B cell (primary cell): ENCODE measurements around the gene SDK2. TPM values are rescaled to one million over a fixed set of nuclear protein-coding genes. Genes with fewer than 3 reads are reported as not detected.

Source experiments
- ATAC-seq: fragments of 200-7000 bp; cut with Tn5 transposase; one replicate; pipeline ENCODE4 v1.10.0; 2021; ENCODE audit warnings: low read depth, mild to moderate bottlenecking, moderate number of reproducible peaks, moderate library complexity
- CTCF ChIA-PET: fragments of 350-600 bp; sonication (Branson Sonifier 250); formaldehyde crosslinking; loops from one replicate; lab custom pipeline; 2021; ENCODE audit warnings: antibody characterized with exemption, inconsistent platforms; lab: Charles Lee
- POLR2A ChIA-PET: fragments of 350-600 bp; sonication (Branson Sonifier 250); formaldehyde crosslinking; loops from one replicate; lab custom pipeline; 2021; ENCODE audit warnings: antibody characterized with exemption; lab: Charles Lee
- DNase-seq: peaks from one replicate; pipeline ENCODE4 v3.0.0; 2013
- H2AFZ ChIP-seq: 2 replicates; pipeline ENCODE4 v1.6.1; 2012; ENCODE audit warnings: mild to moderate bottlenecking, low read depth, low read length; ENCODE audit not compliant: insufficient read depth, poor library complexity, severe bottlenecking
- H3K27ac ChIP-seq, 2 donors: 1 replicate in 1 of 2; 2 replicates in 1 of 2; pipeline ENCODE4 v1.5.1; 2012 to 2013; ENCODE audit warnings: low read length in 2 of 2, mild to moderate bottlenecking in 2 of 2, moderate library complexity in 1 of 2
- H3K27me3 ChIP-seq, 4 experiments: fragments of 200-600 bp in 1 of 4; sonication (generic) in 1 of 4; replicated peaks in 1 of 4; 1 replicate in 2 of 4; 2 replicates in 2 of 4; pipeline versions ENCODE4 v1.6.1 to v1.7.0; 2013 to 2016; ENCODE audit warnings: low read length in 3 of 4, mild to moderate bottlenecking in 2 of 4, mixed read lengths in 1 of 4, moderate library complexity in 1 of 4; ENCODE audit not compliant: insufficient read depth in 4 of 4, control insufficient read depth in 3 of 4; ENCODE audit errors: control extremely low read depth in 1 of 4
- H3K36me3 ChIP-seq, 2 experiments: replicated peaks in 1 of 2; 1 replicate in 1 of 2; 2 replicates in 1 of 2; pipeline versions ENCODE4 v1.6.1 to v1.7.1; 2013; ENCODE audit warnings: low read length in 1 of 2; ENCODE audit not compliant: insufficient read depth in 2 of 2, control insufficient read depth in 1 of 2; ENCODE audit errors: control extremely low read depth in 1 of 2, extremely low read depth in 1 of 2
- H3K4me1 ChIP-seq, 2 donors: fragments of 200-600 bp in 1 of 2; sonication (generic) in 1 of 2; 1 replicate in 1 of 2; 2 replicates in 1 of 2; pipeline versions ENCODE4 v1.5.1 to v1.6.1; 2013 to 2017; ENCODE audit warnings: low read length in 2 of 2; ENCODE audit not compliant: control insufficient read depth in 2 of 2, insufficient read depth in 2 of 2
- H3K4me2 ChIP-seq: replicated peaks from 2 replicates; pipeline ENCODE3; 2012; ENCODE audit warnings: mild to moderate bottlenecking, low read depth, low read length; ENCODE audit not compliant: poor library complexity, severe bottlenecking
- H3K4me3 ChIP-seq, 5 experiments: fragments of 200-600 bp in 1 of 5; sonication (generic) in 1 of 5; 1 replicate in 3 of 5; 2 replicates in 2 of 5; pipeline versions ENCODE4 v1.5.1 to v1.7.0; 2011 to 2016; ENCODE audit warnings: low read length in 4 of 5, mild to moderate bottlenecking in 4 of 5, low read depth in 2 of 5, control low read depth in 1 of 5, moderate library complexity in 1 of 5; ENCODE audit not compliant: insufficient read depth in 1 of 5; ENCODE audit errors: control extremely low read depth in 1 of 5, extremely low read depth in 1 of 5
- H3K79me2 ChIP-seq: fragments of 200-600 bp; sonication (generic); one replicate; pipeline ENCODE4 v1.6.0; 2016; ENCODE audit warnings: low read length; ENCODE audit not compliant: control insufficient read depth, insufficient read depth
- H3K9ac ChIP-seq: fragments of 200-600 bp; sonication (generic); 2 replicates; pipeline ENCODE4 v1.6.1; 2017; ENCODE audit warnings: mild to moderate bottlenecking, low read length, moderate library complexity
- H3K9me3 ChIP-seq, 3 donors: one replicate each; pipeline versions ENCODE4 v1.6.1 to v1.7.1; 2013; ENCODE audit warnings: low read length in 2 of 3; ENCODE audit not compliant: control insufficient read depth in 2 of 3, insufficient read depth in 1 of 3; ENCODE audit errors: control extremely low read depth in 1 of 3
- H4K20me1 ChIP-seq: 2 replicates; pipeline ENCODE4 v1.6.0; 2012; ENCODE audit warnings: mild to moderate bottlenecking, low read length; ENCODE audit not compliant: insufficient read depth, control insufficient read depth, poor library complexity, severe bottlenecking
- H3K27ac Mint-ChIP-seq: one replicate; pipeline ENCODE4 v1.8.0; 2021; ENCODE audit warnings: mixed read lengths
- H3K27me3 Mint-ChIP-seq: one replicate; pipeline ENCODE4 v1.8.0; 2021; ENCODE audit warnings: mixed read lengths
- H3K4me1 Mint-ChIP-seq: one replicate; pipeline ENCODE4 v1.8.0; 2021; ENCODE audit warnings: mixed read lengths
- H3K4me3 Mint-ChIP-seq: one replicate; pipeline ENCODE4 v1.8.0; 2021; ENCODE audit warnings: mixed read lengths
- H3K9me3 Mint-ChIP-seq: one replicate; pipeline ENCODE4 v1.8.0; 2022; ENCODE audit warnings: mixed read lengths; ENCODE audit not compliant: insufficient read depth
- CTCF ChIP-seq: fragments of 200-600 bp; IDR thresholded peaks from one replicate; pipeline ENCODE4 v1.8.0; 2022; ENCODE audit warnings: antibody characterized with exemption, mild to moderate bottlenecking
- EZH2 ChIP-seq: IDR thresholded peaks from 2 replicates; pipeline ENCODE4 v1.6.1; 2012; ENCODE audit warnings: borderline replicate concordance, low read depth, mild to moderate bottlenecking, moderate library complexity, low read length; ENCODE audit not compliant: insufficient read depth, poor library complexity, severe bottlenecking
- whole genome bisulfite sequencing: methylation state at CpG from one replicate; pipeline ENCODE4 v1.1.5; 2013; ENCODE audit warnings: missing lambda C conversion rate; ENCODE audit not compliant: insufficient coverage; 5-methylcytosine and 5-hydroxymethylcytosine counted together
- intact Hi-C: fragments of 100-400 bp; cut with micrococcal nuclease; formaldehyde crosslinking; loops from one replicate; pipeline ENCODE4 v1.10.0; 2022
- polyA plus RNA-seq: library from polyadenylated mRNA; depleted of rRNA; stranded (reverse); fragments of >200 nt; gene quantifications from 2 replicates; pipeline ENCODE4 v1.2.3, GENCODE V29; 2012
- total RNA-seq, 2 donors: library from RNA; stranded (reverse); fragments of 120-200 nt in 1 of 2; gene quantifications; 1 replicate in 1 of 2; 2 replicates in 1 of 2; pipeline versions ENCODE4 v1.2.3 to v1.2.4, GENCODE V29; 2013 to 2022

The SDK2 gene
- total and polyA plus RNA-seq, 2 donors (not counting 1 experiment from before 2014, with no cell fraction given), result 3.2 to 13.0 TPM

- no peaks in the 10 kb centered on the region for H3K27me3 ChIP-seq
- no peaks in the 10 kb centered on the region for H3K9me3 Mint-ChIP-seq
- peaks cover 6% of the 10 kb centered on the region for H3K27me3 Mint-ChIP-seq
- no peak overlapping the region for H3K9ac ChIP-seq
- DNase-seq, result no peak
- peaks cover 20% of the 10 kb centered on the region for H3K4me1 Mint-ChIP-seq
- intact Hi-C loops, result no loop called here
- no peak overlapping the region for H3K4me2 ChIP-seq
- TF ChIP-seq CTCF (no peak), EZH2 (no peak)
- no peak for ATAC-seq
- no peaks in the 10 kb centered on the region for H4K20me1 ChIP-seq
- H3K9me3 ChIP-seq, result peaks cover 0 to 18% (median 0%) of the 10 kb centered on the region in 3 donors
- H3K36me3 ChIP-seq, result no peaks in the 10 kb centered on the region
- ChIA-PET POLR2A (no interaction called here), CTCF (no interaction called here)
- no peak overlapping the region for H3K27ac Mint-ChIP-seq
- H2AFZ ChIP-seq, result no peak overlapping the region
- 96% methylated on average over 8 of the region's 8 CpGs for WGBS
- no peak overlapping the region for H3K4me3 Mint-ChIP-seq
- no peak overlapping the region for H3K4me3 ChIP-seq
- no peak overlapping the region for H3K27ac ChIP-seq
- H3K79me2 ChIP-seq, result peaks cover 64% of the 10 kb centered on the region
- H3K4me1 ChIP-seq, result peaks cover 0 to 4% of the 10 kb centered on the region in 2 donors
Measured at GRCh38 chr17:73605444-73605843, 38.8 kb downstream of the SDK2 start.

- no peaks in the 10 kb centered on the region for H3K9me3 Mint-ChIP-seq
- no peak for DNase-seq
- Histone ChIP-seq H3K27ac (no peak overlapping the region), H4K20me1 (no peaks in the 10 kb centered on the region), H3K79me2 (peaks cover 70% of the 10 kb centered on the region), H3K9ac (no peak overlapping the region), H3K4me3 (no peak overlapping the region), H3K4me1 (peaks cover 0 to 4% of the 10 kb centered on the region in 2 donors), H3K27me3 (no peaks in the 10 kb centered on the region), H3K36me3 (no peaks in the 10 kb centered on the region), H2AFZ (no peak overlapping the region), H3K4me2 (no peak overlapping the region), H3K9me3 (peaks cover 0 to 18% (median 0%) of the 10 kb centered on the region in 3 donors)
- 95% methylated on average over 7 of the region's 7 CpGs for WGBS
- no peak overlapping the region for H3K4me3 Mint-ChIP-seq
- peaks cover 6% of the 10 kb centered on the region for H3K27me3 Mint-ChIP-seq
- H3K4me1 Mint-ChIP-seq, result peaks cover 22% of the 10 kb centered on the region
- ChIA-PET CTCF (interaction anchor here (1.7 kb wide), 1 partner anchor 17 kb away, joined by 3 read pairs; no protein-coding TSS in a partner anchor), POLR2A (no interaction called here)
- no peak for TF ChIP-seq EZH2
- ATAC-seq, result no peak
- intact Hi-C loops, result no loop called here
- H3K27ac Mint-ChIP-seq, result no peak overlapping the region
Measured at GRCh38 chr17:73604476-73604875, 39.8 kb downstream of the SDK2 start.
